Measurements from ENCODE around the gene ZDHHC8.

DNA sequence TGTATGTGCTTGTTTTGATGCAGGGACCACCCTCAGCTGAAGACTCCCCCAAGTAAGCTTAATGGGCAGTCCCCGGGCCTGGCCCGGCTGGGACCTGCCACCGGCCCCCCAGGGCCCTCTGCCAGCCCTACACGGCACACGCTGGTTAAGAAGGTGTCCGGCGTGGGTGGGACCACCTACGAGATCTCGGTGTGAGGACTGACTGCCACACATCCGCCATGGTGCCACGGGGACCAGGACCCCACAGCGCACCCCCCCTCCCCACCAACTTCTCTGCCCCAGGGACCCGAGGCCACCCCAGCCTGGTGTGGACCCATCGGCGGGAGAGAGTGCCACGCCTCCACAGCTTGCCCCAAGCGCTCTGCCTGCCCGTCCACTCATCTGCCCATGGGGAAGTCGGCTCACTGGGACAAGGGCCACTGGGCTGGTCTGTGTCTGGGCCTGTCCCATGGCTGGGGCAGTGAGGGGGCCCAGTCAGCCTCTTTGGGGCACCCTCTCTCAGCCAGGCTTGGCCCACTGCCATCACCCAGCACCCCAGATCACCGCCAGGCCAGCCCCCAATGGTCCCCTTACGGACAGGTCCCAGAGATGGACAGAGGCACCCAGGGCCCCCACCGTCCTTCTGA, 13.7 kb downstream of the ZDHHC8 start:
- TF ChIP-seq, protein P1, sequence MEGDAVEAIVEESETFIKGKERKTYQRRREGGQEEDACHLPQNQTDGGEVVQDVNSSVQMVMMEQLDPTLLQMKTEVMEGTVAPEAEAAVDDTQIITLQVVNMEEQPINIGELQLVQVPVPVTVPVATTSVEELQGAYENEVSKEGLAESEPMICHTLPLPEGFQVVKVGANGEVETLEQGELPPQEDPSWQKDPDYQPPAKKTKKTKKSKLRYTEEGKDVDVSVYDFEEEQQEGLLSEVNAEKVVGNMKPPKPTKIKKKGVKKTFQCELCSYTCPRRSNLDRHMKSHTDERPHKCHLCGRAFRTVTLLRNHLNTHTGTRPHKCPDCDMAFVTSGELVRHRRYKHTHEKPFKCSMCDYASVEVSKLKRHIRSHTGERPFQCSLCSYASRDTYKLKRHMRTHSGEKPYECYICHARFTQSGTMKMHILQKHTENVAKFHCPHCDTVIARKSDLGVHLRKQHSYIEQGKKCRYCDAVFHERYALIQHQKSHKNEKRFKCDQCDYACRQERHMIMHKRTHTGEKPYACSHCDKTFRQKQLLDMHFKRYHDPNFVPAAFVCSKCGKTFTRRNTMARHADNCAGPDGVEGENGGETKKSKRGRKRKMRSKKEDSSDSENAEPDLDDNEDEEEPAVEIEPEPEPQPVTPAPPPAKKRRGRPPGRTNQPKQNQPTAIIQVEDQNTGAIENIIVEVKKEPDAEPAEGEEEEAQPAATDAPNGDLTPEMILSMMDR (IDR thresholded peaks at IDR 0.05; ENCODE audit: low read depth, low read length, poor library complexity, severe bottlenecking) = no peak
- no peak for TF ChIP-seq EZH2phosphoT487 (IDR thresholded peaks at IDR 0.05; ENCODE audit: borderline replicate concordance, low read length)

All from DOHH2 (cell line).